HG03521 (cell line): ENCODE data around the gene FMNL2.

ENCODE experiments used
- ATAC-seq: cut with Tn5 transposase; IDR thresholded peaks from one replicate; pipeline ENCODE4 v1.9.1; 2021; ENCODE audit warnings: mild to moderate bottlenecking, moderate library complexity; ENCODE audit not compliant: unreplicated experiment

FMNL2 gene

DNA sequence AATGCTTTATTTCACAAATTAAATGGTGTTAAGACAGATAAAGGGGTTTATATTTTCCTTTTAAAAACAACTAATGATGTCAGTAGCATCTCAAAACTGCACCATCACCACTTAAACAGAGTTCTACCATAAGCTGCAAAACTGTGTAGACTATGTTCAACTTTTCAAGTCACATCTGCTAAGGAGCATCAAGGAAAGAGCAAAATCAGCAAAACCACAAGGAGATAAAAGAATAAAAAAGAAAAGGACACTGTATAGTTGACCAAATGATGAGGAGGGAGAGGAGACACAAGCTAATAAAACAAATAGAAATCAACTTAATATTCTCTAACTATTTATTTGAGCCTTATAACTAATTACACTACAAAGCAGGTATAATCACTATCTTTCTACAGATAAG lies 348.4 kb downstream of the FMNL2 start:
- ATAC-seq = no peak

DNA sequence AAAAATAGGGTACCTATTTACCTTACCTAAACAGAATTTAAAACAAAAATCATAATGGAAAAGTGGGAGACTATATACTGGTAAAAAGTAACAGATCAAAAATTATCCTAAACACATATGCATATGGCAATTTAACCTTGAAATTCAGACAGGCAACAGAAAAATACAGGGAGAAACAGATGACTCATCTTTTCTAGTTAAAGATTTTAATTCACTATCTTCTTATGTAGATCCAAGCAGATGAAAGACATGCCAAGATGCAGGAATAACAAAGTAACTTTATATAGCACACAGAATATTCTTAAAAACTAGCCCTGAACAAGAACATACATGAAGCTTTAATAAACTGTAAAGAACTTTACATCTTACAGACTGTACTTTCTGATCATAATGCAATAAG lies 351.3 kb downstream of the FMNL2 start:
- ATAC-seq = no peak

DNA sequence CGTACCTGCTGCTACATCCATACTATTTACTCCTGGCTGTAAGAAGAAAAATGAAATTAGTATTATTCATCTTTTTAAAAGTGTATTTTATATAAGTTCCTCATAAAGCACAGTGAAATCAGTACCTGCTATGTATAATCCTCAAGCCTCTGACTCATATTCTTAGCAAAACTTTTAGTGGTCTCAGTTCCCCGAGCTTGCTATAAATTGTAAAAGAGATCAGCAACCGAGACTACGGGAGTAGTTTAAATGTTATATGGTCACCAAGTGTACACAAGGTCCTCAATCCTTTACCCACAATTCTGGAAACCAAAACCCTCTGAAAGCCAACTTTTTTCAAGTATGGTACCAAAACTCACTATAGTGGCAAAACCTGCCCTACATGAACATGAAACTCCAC lies 358.1 kb downstream of the FMNL2 start:
- peak; percentile 86 for ATAC-seq

DNA sequence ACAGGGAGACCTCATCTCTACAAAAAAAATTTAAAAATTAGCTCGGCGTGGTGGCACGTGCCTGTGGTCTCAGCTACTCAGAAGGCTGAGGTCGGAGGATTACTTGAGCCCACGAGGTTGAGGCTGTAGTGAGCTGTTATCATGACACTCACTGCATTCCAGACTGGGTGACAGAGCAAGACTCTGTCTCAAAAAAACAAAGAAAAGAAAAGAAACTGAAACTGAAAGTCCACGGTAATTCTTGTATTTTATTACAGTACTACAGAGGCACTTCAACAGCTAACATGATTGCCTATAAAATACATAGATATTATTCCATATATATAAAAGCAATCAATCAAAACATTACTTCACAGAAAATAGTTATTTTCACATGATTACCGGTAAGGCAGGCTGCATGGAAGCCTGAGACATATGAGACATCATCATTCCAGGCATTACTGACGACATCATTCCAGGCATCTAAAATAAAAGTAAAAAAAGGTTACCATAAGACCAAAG lies 359.2 kb downstream of the FMNL2 start:
- ATAC-seq = no peak

DNA sequence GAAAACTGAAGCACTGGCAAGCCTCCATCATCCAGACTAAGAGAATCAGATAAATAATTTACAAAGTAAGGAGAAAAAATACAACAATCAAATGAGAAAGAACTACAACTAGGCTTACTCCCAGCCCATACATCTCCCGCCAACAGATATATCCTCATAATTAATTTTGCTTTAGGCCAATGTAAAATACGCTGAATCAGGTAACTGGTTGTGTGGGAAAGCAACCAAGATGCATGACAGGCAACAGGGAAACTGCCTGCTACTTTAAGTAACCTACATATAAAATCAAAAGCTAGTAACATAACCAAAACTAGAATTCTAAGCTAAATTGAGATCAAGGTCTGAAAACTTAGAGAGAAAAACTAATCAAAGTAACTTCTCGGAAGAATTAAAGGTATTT lies 360.8 kb downstream of the FMNL2 start:
- ATAC-seq = no peak

DNA sequence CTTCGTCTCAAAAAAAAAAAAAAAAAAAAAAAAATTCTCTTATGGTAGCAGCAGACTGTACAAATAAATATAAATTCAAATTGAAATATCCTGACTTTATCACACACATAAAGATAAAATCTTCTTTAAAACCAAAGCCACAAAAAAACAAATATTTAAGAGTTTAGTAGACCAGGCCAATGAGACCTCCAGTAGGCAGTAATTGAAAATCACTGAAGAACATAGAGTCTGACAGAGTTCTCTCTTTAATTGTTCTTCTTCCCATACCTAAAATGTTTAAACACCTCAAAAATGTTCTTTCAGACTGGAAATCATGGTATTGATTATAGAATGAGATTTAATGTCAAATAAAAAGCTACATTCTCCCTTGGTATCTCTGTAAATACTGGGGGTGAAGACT lies 361.5 kb downstream of the FMNL2 start:
- ATAC-seq = no peak
